ENCODE measurements around the gene RNF146.
"Not testable (repeated sequence)": the region's sequence is repeated elsewhere in the genome, so short reads cannot be mapped to it uniquely, and the experiment has no call there.

The RNF146 gene

DNA sequence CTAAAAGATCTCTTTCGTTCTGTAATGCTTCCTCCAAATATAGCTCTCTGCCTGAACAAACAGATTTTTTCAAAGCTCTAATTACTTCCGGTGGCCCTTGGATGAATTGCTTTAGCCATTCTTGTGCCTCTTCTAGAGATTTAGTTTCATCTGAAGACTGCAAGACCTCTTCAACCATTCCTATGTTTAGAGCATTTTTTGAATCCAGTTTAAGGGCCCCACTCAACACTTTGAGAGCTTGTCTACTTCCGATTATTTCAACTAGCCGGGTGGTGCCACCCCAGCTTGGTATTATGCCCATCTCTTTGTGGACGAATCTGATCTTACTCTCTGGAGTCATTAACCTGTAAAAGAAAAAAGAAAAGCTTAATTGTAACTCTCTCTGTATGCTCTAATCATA, 23.3 kb downstream of the RNF146 start:
- DNase-seq = no peak

DNA sequence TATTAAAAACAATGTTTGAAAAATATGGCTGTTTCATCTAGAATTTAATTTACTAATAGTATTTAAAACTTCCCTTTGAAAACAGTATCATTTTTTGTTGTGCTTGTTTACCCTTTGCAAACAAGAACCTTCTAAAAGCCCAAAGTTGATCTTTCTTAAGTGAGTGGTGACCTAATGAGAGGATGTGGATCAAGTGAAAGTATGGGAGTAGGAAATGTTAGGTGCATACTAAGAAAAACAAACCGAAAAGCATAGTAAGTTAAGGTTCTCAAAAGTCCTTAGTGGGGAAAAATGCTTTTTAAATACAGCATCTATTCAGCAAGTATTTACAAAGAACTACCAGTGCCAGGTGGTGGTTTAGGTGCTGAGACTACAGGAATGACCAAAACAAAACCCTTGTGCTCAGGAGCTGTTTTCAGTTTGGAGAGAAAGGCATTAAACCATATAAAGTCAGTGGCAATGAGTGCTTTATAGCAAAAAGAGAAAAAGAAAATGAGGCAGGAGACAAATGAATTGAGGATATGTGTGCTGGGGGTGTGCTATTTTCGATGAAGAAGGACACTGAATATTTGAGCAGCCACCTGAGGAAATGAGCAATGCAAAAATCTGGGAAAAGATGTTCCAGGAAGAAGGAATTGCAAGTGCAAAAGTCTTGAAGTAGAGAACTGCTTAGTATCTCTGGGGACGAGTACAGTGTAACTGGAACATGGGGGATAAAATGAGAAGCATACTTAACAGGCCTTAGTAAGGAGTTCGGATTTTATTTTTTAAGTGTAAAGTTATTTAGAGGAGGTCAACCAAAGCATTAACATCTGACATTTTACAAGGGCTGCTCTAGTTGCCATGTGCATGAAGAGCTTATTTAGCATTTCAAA, 24.0 kb downstream of the RNF146 start:
- no peak for DNase-seq

DNA sequence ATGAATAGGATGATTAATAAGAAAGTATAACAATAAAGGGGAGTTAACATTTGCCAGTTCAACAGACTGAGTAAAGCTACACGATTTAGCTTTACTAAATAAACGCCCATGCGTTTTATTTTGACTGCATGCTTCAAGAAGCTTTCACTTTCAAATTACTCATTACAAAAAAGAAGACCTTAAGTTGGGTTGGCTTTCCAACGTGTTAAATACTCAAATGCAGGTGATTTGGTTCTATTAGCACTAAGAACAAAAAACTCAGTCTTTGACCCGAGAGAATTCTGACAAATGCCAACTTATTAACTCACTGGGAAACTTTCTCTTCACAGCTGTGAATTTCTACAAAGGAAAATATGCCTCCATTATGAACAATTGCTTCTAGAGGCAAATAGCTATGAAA, 24.8 kb downstream of the RNF146 start:
- DNase-seq = peak; percentile 14

DNA sequence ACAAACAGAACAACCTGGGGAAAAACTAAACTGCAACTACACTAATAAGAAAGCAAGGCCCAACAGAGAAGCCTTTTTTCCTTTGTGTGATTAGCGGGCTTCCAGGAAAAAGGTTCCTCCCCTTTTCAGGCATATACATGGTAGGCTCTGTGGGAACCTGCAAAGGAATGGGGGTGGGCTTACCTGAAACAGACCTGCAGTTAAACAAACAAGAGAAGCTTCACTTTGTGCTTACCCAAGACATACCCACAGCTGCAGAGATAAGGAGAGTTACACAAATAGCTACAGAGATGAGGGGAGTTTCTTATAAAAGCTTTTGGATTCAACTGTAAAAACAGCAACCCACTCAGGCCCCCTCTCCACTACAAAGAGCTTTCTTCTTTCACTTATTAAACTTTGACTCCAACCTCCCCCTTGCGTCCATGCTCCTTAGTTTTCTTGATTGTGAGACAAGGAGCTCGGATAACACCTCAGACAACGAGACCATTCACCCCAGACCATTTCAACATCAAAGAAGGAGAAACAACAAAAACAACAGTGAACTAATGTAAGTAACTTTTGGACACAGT, 30.9 kb downstream of the RNF146 start:
- DNase-seq = no peak

DNA sequence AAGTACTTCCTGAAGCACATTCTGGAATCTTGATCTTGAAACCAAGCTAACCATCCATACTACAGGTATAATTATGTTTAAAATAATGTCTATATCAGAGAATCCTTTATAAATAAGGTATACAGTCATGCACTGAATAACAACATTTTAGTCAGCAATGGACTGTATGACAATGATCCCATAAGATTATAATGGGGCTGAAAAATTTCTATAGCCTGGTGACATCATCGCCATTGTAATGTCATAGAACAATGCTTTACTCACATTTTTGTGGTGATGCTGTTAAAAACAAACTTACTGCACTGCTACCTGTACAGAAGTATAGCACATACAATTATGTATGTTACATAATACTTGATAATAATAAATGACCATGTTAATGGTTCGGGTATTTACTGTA, 31.8 kb downstream of the RNF146 start:
- DNase-seq = no peak

DNA sequence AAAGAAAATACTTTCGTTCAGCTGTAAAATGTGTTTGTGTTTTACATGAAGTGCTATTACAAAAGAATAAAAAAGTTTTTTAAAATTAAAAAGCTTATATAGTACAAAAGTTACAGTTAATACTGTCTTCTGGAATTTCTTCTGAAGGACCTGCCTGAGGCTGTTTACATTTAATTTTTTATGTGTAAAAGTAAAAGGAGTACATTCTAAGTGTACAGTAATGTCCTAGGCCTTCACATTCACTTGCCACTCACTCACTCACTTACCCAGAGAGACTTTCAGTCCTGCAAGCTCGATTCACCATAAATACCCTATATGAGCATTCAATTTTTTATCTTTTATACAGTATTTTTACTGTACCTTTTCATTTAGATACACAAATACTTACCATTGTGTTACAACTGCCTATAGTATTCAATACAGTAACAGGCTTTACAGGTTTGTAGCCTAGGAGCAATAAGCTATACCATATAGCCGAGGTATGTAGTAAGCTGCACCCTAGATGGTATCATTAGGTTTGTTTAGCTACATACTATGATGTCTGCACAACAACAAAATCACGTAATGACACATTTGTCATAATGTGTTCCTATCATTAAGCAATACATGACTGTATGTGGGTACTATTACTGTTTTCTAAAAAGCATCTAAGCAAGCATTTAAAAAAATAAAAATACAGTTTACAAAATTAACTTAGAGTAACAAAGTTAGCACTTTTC, 33.0 kb downstream of the RNF146 start:
- no peak for DNase-seq

- DNase-seq = no peak
These were observed 33.7 kb downstream of the RNF146 start for GRCh38 chr6:127300411-127300810.

DNA sequence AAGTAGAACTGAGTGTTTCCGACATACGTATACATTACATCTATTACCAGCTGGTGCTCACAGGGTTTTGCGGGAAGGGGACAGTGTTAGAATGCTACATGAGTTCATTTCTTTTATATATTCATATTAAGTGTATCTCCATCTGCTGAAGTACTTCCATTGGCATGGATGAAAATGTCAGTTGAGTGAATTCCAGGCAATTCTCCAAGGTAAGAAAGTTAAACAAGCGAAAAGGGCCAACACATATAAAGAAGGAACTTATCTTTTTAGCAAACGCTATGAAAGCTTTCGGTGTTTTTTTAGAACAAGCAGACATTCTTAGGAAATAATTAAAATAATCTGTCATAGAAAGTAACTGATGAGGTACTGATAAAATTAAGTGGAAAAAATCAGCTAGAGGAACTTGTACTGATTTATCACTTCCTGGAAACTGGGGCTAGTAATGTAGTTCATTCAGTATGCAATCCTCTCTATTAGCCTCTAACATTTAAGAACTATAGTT, 34.6 kb downstream of the RNF146 start:
- peak; percentile 5 for DNase-seq

DNA sequence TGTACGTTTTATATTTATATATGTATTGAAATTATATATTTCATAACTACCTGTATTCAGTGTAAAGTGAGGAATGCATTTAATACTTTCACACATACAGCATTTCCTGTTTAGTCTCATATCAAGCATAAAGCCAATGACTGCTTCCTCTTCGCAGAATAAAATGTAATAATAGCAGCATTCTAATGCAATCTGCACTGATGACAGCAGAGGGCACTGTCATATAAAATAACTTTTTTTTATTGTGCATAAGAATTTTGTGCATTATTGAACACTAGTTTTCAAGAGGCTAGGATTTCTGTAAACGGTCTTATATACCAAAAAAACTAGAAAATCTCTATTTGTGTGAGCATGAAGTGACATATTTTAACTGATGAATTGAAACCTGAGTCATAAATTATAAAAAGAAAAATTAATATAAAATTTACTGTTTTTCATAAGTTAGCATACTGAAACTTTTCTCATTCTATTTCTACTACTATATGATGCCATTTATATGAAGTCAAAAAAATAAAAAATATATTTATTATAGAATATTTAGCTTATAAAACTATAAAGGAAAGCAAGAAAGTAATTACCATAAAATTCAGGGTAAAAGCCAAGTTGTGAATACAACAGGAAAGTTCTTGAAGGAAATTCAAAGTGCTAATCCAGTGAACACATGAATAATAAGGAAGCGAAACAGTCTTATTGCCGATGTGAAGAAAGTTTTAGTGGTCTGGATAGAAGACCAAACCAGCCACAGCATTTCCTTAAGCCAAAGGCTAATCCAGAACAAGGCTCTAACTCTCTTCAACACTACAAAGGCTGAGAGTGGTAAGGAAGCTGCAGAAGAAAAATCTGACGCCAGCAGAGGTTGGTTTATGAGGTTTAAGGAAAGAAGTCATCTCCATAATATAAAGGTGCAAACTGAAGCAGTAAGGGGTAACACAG, 36.3 kb downstream of the RNF146 start:
- DNase-seq = peak; percentile 71

DNA sequence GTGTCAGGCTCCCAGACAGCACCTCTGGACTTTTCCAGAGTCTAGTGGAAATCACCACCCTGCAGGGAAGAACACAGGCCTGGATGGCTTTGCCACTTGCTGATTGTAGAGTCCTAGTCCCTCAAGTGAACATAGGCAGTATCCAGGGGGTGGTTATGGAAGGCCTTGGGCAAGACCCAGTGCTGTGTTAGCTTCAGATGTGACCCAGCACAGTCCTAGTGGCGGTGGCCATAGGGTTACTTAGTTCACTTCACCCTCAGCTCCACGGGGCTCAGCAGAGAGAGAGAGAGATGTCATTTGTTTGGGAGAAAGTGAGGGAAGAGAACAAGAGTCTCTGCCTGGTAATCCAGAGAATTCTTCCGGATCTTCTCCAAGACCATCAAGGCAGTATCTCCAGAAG, 37.3 kb downstream of the RNF146 start:
- DNase-seq = no peak

- DNase-seq = no peak
These were observed 39.1 kb downstream of the RNF146 start for GRCh38 chr6:127305741-127306140.

DNA sequence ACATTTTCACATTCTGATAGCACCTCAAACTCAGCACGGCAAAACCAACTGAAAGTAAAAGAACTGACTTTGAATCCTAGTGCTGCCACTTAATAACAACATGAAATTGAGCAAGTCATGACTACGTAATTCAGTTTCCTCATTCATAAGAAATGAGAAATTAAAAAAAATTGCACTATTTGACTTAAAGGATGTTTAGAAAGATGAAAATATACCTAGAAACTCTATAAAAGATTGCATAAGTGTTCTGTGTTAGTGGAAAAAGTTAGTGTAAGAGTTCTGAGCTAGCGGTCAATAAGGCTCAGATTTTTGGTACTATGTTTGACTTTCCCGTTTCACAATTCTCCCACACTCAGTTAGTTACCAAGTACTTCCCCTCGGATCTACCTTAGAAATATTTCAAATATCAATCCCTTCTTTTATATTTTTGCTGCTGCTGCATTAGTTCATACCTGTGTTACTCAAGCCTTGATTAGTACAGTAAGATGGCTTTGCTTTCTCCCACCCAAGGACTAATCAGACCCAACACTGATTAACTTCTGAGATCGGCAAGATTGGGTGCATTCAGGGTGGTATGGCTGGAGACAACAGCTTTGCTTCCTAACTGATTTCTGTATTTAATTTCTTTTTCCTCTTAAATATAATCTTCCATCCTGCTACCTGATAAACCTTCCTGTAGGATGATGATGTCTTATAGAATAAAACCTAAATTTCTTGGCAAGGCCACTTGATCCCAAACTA, 50.9 kb downstream of the RNF146 start:
- no peak for DNase-seq

GRCh38 chr6:127319686-127320085, 53.0 kb downstream of the RNF146 start:
- no peak for DNase-seq

DNA sequence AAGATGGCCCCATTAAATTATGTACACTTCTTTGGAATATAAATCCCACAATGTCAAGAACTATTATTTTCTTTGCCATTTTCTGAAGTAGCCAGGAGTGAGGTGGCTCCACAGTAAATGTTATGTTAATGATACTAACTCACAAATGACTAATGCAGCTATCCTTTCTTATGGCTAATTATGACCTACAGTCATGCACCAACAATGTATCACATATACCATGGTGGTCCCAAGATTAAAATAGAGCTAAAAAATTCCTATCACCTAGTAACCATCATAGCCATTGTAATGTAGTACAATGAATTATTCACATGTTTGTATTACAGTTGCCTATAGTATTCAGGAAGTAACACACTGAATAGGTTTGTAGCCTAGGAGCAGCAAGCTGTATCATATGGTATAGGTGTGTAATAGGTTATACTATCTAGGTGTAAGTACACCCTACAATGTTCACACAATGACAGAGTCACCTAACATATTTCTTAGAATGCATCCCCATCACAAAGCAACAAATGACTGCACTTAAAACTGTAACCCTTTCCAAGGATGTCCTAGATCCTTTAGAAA, 61.5 kb downstream of the RNF146 start:
- no peak for DNase-seq

DNA sequence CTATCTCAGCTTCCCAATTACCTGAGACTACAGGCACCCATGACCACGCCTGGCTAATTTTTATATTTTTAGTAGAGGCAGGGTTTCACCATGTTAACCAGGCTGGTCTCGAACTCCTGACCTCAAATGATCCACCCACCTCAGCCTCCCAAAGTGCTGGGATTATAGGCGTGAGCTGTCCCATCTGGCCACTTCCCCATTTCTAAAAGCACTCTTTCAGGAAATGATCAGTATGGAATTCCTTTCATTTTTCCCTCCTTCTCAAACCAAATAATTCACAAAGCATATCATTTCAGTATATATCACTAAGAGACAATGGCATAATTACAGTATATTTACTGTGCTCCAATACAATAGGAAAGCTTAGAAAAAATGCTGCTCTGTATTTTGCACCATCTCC, 64.6 kb downstream of the RNF146 start:
- not testable (repeated sequence) for DNase-seq

GRCh38 chr6:127332383-127332961, 65.8 kb downstream of the RNF146 start:
- DNase-seq = no peak
